ENCODE results near the gene NEDD9.

NEDD9 gene

DNA sequence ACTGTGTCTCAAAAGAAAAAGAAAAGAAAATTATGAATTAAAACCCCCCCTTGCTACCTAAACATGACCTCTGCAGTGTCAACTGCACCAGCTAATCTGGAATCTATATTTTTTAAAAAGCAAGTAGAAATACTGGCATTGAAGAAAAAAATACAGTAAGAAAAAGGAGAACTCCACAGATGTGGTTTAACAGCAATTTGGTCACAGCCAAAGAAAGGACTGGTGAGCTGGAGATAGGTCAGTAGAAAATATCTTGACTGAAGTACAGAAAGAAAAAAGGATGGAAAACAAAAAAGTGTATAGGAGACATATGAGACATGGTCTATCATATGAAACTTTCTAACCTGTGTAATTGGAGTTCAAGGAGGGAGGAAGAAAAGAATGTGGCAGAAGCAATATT lies 76.9 kb downstream of the NEDD9 start:
- Mint-ChIP-seq H3K27me3 (ENCODE audit: low read depth) (peaks cover 4% of the 10 kb centered on the region), H3K4me1 (no peaks in the 10 kb centered on the region), H3K36me3 (ENCODE audit: low read depth) (no peaks in the 10 kb centered on the region), H3K9me3 (no peaks in the 10 kb centered on the region), H3K27ac (no peak overlapping the region), H3K4me3 (no peak overlapping the region)
- TF ChIP-seq, protein P1, sequence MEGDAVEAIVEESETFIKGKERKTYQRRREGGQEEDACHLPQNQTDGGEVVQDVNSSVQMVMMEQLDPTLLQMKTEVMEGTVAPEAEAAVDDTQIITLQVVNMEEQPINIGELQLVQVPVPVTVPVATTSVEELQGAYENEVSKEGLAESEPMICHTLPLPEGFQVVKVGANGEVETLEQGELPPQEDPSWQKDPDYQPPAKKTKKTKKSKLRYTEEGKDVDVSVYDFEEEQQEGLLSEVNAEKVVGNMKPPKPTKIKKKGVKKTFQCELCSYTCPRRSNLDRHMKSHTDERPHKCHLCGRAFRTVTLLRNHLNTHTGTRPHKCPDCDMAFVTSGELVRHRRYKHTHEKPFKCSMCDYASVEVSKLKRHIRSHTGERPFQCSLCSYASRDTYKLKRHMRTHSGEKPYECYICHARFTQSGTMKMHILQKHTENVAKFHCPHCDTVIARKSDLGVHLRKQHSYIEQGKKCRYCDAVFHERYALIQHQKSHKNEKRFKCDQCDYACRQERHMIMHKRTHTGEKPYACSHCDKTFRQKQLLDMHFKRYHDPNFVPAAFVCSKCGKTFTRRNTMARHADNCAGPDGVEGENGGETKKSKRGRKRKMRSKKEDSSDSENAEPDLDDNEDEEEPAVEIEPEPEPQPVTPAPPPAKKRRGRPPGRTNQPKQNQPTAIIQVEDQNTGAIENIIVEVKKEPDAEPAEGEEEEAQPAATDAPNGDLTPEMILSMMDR (IDR thresholded peaks at IDR 0.05; ENCODE audit: unreplicated experiment in 3 of 3), result no peak

DNA sequence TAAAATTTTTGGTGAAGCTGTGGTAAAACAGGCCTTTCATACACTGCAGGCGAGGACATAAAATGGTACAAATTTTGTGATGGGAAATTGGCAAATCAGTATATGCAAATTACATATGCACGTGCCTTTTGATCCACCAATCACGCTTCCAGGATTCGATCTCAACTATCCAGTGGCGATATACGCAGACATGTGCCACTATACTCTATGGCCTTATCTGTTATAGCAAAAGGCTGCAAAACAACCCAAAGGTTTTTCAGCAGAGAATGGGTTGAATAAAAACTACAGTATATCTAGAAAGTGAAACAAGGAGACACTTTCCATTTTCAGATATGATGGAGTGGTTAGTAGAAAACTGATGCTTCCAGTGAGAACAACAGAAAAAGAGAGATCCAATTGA lies 79.0 kb downstream of the NEDD9 start:
- no peaks in the 10 kb centered on the region for H3K4me1 Mint-ChIP-seq
- no peaks in the 10 kb centered on the region for H3K36me3 Mint-ChIP-seq (ENCODE audit: low read depth)
- H3K9me3 Mint-ChIP-seq, result peaks cover 2% of the 10 kb centered on the region
- H3K4me3 Mint-ChIP-seq, result peak overlapping the region in 1 of 3 experiments; percentile 60
- TF ChIP-seq, protein P1 (IDR thresholded peaks at IDR 0.05; ENCODE audit: unreplicated experiment in 3 of 3), result no peak
- peaks cover 4% of the 10 kb centered on the region for H3K27me3 Mint-ChIP-seq (ENCODE audit: low read depth)
- H3K27ac Mint-ChIP-seq, result no peak overlapping the region

DNA sequence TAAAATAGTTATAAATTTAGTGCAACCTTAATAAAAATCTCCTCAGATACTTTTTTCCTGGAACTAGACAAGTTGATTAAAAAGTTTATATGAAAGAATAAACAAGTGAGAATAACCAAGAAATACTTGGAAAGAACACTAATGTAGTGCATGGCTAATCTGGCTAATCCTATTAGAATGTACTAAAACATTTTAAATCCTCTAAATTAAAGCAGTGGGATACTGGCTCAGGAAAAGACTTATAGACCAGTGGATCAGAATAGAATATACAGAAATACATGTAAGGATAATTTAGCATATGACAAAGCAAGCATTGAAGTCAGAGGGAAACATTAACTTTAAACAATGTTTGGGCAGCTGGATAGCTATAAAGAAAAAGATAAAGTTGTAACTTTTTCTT lies 79.9 kb downstream of the NEDD9 start:
- H3K36me3 Mint-ChIP-seq (ENCODE audit: low read depth), result no peaks in the 10 kb centered on the region
- H3K27me3 Mint-ChIP-seq (ENCODE audit: low read depth), result peaks cover 4% of the 10 kb centered on the region
- peaks cover 2% of the 10 kb centered on the region for H3K9me3 Mint-ChIP-seq
- no peak overlapping the region for H3K4me3 Mint-ChIP-seq
- H3K4me1 Mint-ChIP-seq, result no peaks in the 10 kb centered on the region
- TF ChIP-seq, protein P1 (IDR thresholded peaks at IDR 0.05; ENCODE audit: unreplicated experiment in 3 of 3), result no peak
- no peak overlapping the region for H3K27ac Mint-ChIP-seq

DNA sequence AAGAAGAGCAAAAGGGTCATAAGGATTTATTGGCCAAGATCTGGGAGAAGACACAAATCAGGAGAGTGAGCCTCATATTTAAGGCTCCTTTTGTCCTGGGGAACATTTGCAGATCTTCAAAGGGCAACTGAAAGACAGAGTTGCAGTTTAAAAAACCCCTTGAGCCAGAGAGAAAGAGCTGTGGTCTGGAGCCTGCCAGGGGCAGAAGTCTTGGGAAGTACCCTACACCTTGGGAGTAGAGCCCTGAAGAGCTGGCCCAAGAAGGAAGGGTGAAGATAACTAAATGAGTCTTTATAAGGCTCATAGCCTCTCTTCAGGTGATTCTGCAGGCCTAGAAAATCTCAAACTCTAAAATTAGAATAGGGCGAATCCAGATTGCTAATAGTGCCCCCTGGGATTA lies 81.0 kb downstream of the NEDD9 start:
- H3K4me1 Mint-ChIP-seq, result no peaks in the 10 kb centered on the region
- H3K36me3 Mint-ChIP-seq (ENCODE audit: low read depth), result no peaks in the 10 kb centered on the region
- no peak overlapping the region for H3K27ac Mint-ChIP-seq
- TF ChIP-seq, protein P1 (IDR thresholded peaks at IDR 0.05; ENCODE audit: unreplicated experiment in 3 of 3), result no peak
- no peak overlapping the region for H3K4me3 Mint-ChIP-seq
- peaks cover 2% of the 10 kb centered on the region for H3K9me3 Mint-ChIP-seq
- H3K27me3 Mint-ChIP-seq (ENCODE audit: low read depth), result peaks cover 4% of the 10 kb centered on the region

DNA sequence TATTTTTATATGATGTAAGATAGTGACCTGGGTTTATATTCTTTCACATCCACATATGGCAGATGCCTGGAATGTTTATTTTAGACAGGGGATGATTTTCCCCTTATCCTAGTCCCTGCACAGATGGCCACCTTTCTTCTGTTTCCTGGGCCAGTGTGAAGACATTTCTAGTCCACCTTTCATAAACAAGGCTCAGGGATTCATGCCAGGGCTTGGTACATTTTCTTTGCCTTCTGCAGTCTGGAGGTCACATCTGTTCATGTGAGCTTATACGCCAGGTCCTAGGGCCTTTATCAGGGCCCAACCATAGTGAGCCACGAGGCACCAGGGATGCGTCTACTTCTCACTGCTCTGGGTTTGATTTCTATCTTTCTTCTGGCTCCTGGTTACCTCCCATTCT lies 82.9 kb downstream of the NEDD9 start:
- Mint-ChIP-seq H3K4me3 (no peak overlapping the region), H3K36me3 (ENCODE audit: low read depth) (no peaks in the 10 kb centered on the region), H3K4me1 (no peaks in the 10 kb centered on the region), H3K27ac (no peak overlapping the region), H3K27me3 (ENCODE audit: low read depth) (no peaks in the 10 kb centered on the region), H3K9me3 (peaks cover 2% of the 10 kb centered on the region)
- TF ChIP-seq, protein P1 (IDR thresholded peaks at IDR 0.05; ENCODE audit: unreplicated experiment in 3 of 3), result no peak

DNA sequence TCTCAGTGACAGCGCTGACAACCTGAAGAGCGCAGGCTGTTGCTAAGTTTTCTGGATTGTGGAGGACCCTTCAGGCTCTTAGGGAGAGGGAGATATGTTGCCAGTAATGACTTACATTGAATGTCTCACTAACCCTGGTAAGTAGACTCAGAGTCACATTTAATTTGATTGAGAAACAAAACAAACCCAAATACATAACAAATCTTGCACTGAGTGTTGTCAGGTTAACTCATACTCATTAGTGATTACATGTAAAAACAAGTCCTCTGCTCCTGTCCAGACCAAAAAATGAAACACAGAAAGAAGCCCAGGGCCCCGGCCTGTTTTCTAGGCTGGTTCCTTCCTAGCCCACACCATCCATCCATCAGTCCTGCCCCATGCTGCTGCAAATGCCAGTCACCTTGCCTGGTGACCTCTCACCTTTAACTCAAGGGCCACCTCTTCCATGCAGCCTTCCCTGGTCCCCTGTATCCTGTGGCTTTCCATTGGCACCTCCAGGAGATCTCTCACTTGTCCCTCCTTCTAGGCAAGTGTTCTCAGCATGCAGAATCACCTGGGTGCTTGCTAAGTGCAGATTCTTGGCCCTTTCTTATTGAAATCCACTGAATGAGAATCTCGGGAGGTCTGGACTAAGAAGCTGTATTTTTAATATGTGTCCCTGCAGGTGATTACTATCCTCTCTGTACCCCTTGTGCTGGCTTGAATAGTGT lies 86.2 kb downstream of the NEDD9 start:
- Mint-ChIP-seq H3K4me1 (no peaks in the 10 kb centered on the region), H3K27me3 (ENCODE audit: low read depth) (no peaks in the 10 kb centered on the region), H3K36me3 (ENCODE audit: low read depth) (no peaks in the 10 kb centered on the region), H3K27ac (no peak overlapping the region), H3K9me3 (peaks cover 2% of the 10 kb centered on the region), H3K4me3 (no peak overlapping the region)
- TF ChIP-seq, protein P1 (IDR thresholded peaks at IDR 0.05; ENCODE audit: unreplicated experiment in 3 of 3), result no peak
